HT-29 (cell line): ENCODE measurements around the gene CACHD1. TPM values are rescaled to one million over a fixed set of nuclear protein-coding genes. Genes with fewer than 3 reads are reported as not detected.
A peak's percentile ranks its signal among the peaks of the same experiment; 100 is the strongest.

Source experiments
- DNase-seq: peaks from one replicate; pipeline ENCODE4 v3.0.0-alpha.2; 2015; ENCODE audit warnings: low spot score
- total RNA-seq: library from RNA; depleted of rRNA; stranded (reverse); fragments of >200 nt; shearing (Covaris generic); gene quantifications from 2 replicates; pipeline ENCODE4 v1.2.3, GENCODE V29; 2014

Gene CACHD1
- total RNA-seq, 1 experiment from 2014 or later, result not detected

- no peak for DNase-seq
These were observed 184.8 kb downstream of the CACHD1 start for GRCh38 chr1:64654519-64655341.

GRCh38 chr1:64655861-64656260 lies 185.9 kb downstream of the CACHD1 start:
- DNase-seq, result no peak

GRCh38 chr1:64659478-64660138 lies 189.7 kb downstream of the CACHD1 start:
- DNase-seq, result no peak

GRCh38 chr1:64663668-64664067 lies 193.7 kb downstream of the CACHD1 start:
- no peak for DNase-seq

GRCh38 chr1:64664299-64664698 lies 194.4 kb downstream of the CACHD1 start:
- DNase-seq, result no peak

- no peak for DNase-seq
These were observed 199.3 kb downstream of the CACHD1 start for GRCh38 chr1:64669098-64669675.

- peak; percentile 19 for DNase-seq
These were observed 205.9 kb downstream of the CACHD1 start for GRCh38 chr1:64675718-64676345.

GRCh38 chr1:64676386-64676785 lies 206.5 kb downstream of the CACHD1 start:
- DNase-seq, result no peak

GRCh38 chr1:64677532-64677931 lies 207.6 kb downstream of the CACHD1 start:
- no peak for DNase-seq

- DNase-seq, result no peak
These were observed 208.4 kb downstream of the CACHD1 start for GRCh38 chr1:64678366-64678765.

GRCh38 chr1:64679177-64679576 lies 209.2 kb downstream of the CACHD1 start:
- DNase-seq, result no peak

GRCh38 chr1:64680599-64680998 lies 210.7 kb downstream of the CACHD1 start:
- no peak for DNase-seq

- DNase-seq, result no peak
These were observed 211.1 kb downstream of the CACHD1 start for GRCh38 chr1:64681043-64681442.

GRCh38 chr1:64683419-64683818 lies 213.5 kb downstream of the CACHD1 start:
- no peak for DNase-seq

GRCh38 chr1:64685217-64685616 lies 215.3 kb downstream of the CACHD1 start:
- DNase-seq, result no peak

GRCh38 chr1:64685765-64686341 lies 215.9 kb downstream of the CACHD1 start:
- DNase-seq, result no peak

- DNase-seq, result peak; percentile 79
These were observed 217.1 kb downstream of the CACHD1 start for GRCh38 chr1:64686828-64687724.

- DNase-seq, result no peak
These were observed 217.9 kb downstream of the CACHD1 start for GRCh38 chr1:64687725-64688327.

GRCh38 chr1:64691626-64692025 lies 221.7 kb downstream of the CACHD1 start:
- DNase-seq, result no peak

GRCh38 chr1:64692911-64693310 lies 223.0 kb downstream of the CACHD1 start:
- no peak for DNase-seq
